GM12878 (cell line): Measurements from ENCODE around the gene TRAF2. TPM values are rescaled to one million over a fixed set of nuclear protein-coding genes. Genes with fewer than 3 reads are reported as not detected.
A peak's percentile ranks its signal among the peaks of the same experiment; 100 is the strongest.

ENCODE experiments used
- ATAC-seq: fragments of 200-7000 bp; cut with Tn5 transposase; 3 replicates; pipeline ENCODE4 v1.9.1; 2020; ENCODE audit warnings: mild to moderate bottlenecking, moderate library complexity
- BruUV-seq: library from RNA; stranded (reverse); fragments of 400-500 nt; replicated peaks from 2 replicates; lab custom pipeline; 2021; lab: Mats Ljungman, UMichigan
- CTCF ChIA-PET: fragments of 300-600 bp; sonication (Branson Sonifier 250); formaldehyde crosslinking; extraction: SDS; loops from one replicate; lab custom pipeline; 2021; ENCODE audit warnings: inconsistent platforms; lab: Yijun Ruan, JAX
- POLR2A ChIA-PET: fragments of 350-600 bp; formaldehyde crosslinking; extraction: SDS; loops from one replicate; lab custom pipeline; 2021; ENCODE audit warnings: inconsistent platforms; lab: Charles Lee
- RAD21 ChIA-PET: fragments of 300-600 bp; sonication (Branson Sonifier 250); formaldehyde crosslinking; loops from one replicate; lab custom pipeline; 2023; ENCODE audit warnings: antibody characterized with exemption; ENCODE audit not compliant: unreplicated experiment; lab: Charles Lee
- SMC1A ChIA-PET: fragments of 300-600 bp; sonication (Branson Sonifier 250); formaldehyde crosslinking; loops from one replicate; lab custom pipeline; 2023; ENCODE audit not compliant: unreplicated experiment, uncharacterized antibody; lab: Charles Lee
- DNase-seq: peaks from one replicate; pipeline ENCODE4 v3.0.0-alpha.2; 2011; ENCODE audit warnings: low read depth, low spot score
- FAIRE-seq: peaks from 3 replicates; lab custom pipeline; 2011; peaks lifted over from hg19 to GRCh38; lab: Jason Lieb, UNC
- H2AFZ ChIP-seq: 2 replicates; pipeline ENCODE4 v1.6.0; 2011; ENCODE audit warnings: low read depth, low read length, control low read depth; ENCODE audit not compliant: control insufficient read depth
- H3K27ac ChIP-seq: 2 replicates; pipeline ENCODE4 v1.5.1; 2011; ENCODE audit warnings: control low read depth; ENCODE audit not compliant: control insufficient read depth, insufficient read depth
- H3K27me3 ChIP-seq, 2 experiments: replicated peaks in 1 of 2; 2 replicates each; pipeline versions ENCODE4 v1.6.0 to v1.6.1; 2011; ENCODE audit warnings: low read length in 1 of 2; ENCODE audit not compliant: control insufficient read depth in 2 of 2, insufficient read depth in 2 of 2
- H3K36me3 ChIP-seq, 2 experiments: 2 replicates each; pipeline ENCODE4 v1.5.1; 2011; ENCODE audit warnings: low read length in 1 of 2; ENCODE audit not compliant: control insufficient read depth in 2 of 2, insufficient read depth in 2 of 2
- H3K4me1 ChIP-seq: 2 replicates; pipeline ENCODE4 v1.6.1; 2011; ENCODE audit warnings: mild to moderate bottlenecking, low read length, moderate library complexity, mixed read lengths; ENCODE audit not compliant: control insufficient read depth, insufficient read depth
- H3K4me2 ChIP-seq: 2 replicates; pipeline ENCODE4 v1.6.0; 2011; ENCODE audit warnings: control low read depth; ENCODE audit not compliant: control insufficient read depth, insufficient read depth
- H3K4me3 ChIP-seq: fragments of 200-600 bp; sonication (generic); 2 replicates; pipeline ENCODE4 v1.5.1; 2016
- H3K79me2 ChIP-seq: 2 replicates; pipeline ENCODE4 v1.6.0; 2011; ENCODE audit warnings: low read length; ENCODE audit not compliant: control insufficient read depth, insufficient read depth
- H3K9ac ChIP-seq: 2 replicates; pipeline ENCODE4 v1.8.0; 2011; ENCODE audit warnings: low read length, control low read depth, mixed read lengths; ENCODE audit not compliant: control insufficient read depth, insufficient read depth
- H3K9me3 ChIP-seq: replicated peaks from 3 replicates; pipeline ENCODE4 v1.5.1; 2011; ENCODE audit warnings: mild to moderate bottlenecking, low read length; ENCODE audit not compliant: control insufficient read depth, insufficient read depth
- H4K20me1 ChIP-seq: 2 replicates; pipeline ENCODE4 v1.6.0; 2011; ENCODE audit not compliant: control insufficient read depth, insufficient read depth
- ASH2L ChIP-seq: fragments of 300-600, 200-600 bp; sonication (generic); IDR thresholded peaks from 2 replicates; pipeline ENCODE4 v1.6.1; 2017; ENCODE audit warnings: low read depth, mild to moderate bottlenecking, borderline replicate concordance
- HDAC6 ChIP-seq: fragments of 200-600 bp; sonication (generic); IDR thresholded peaks from one replicate; pipeline ENCODE4 v1.8.0; 2017; ENCODE audit warnings: antibody characterized with exemption; ENCODE audit not compliant: unreplicated experiment
- KLF5 ChIP-seq: fragments of 450-650 bp; IDR thresholded peaks from 2 replicates; pipeline ENCODE4 v1.6.1; 2014; ENCODE audit warnings: mild to moderate bottlenecking; ENCODE audit not compliant: partially characterized antibody
- LARP7 ChIP-seq: fragments of 450-650 bp; IDR thresholded peaks from 2 replicates; pipeline ENCODE4 v1.6.1; 2017; ENCODE audit warnings: mild to moderate bottlenecking
- NFXL1 ChIP-seq: fragments of 450-650 bp; IDR thresholded peaks from 2 replicates; pipeline ENCODE4 v1.6.1; 2017; ENCODE audit warnings: antibody characterized with exemption, mild to moderate bottlenecking, borderline replicate concordance
- POLR2A ChIP-seq: IDR thresholded peaks from 2 replicates; pipeline ENCODE4 v1.6.1; 2011; ENCODE audit warnings: low read depth, mild to moderate bottlenecking, low read length
- SMAD1 ChIP-seq: fragments of 450-650 bp; IDR thresholded peaks from 2 replicates; pipeline ENCODE4 v1.6.1; 2018; ENCODE audit warnings: mild to moderate bottlenecking, low read depth; ENCODE audit not compliant: partially characterized antibody
- SMAD5 ChIP-seq: IDR thresholded peaks from 2 replicates; pipeline ENCODE4 v1.6.1; 2016; ENCODE audit warnings: antibody characterized with exemption, low read depth
- TCF7 ChIP-seq: IDR thresholded peaks from 2 replicates; pipeline ENCODE4 v1.6.1; 2014; ENCODE audit warnings: antibody characterized with exemption, borderline replicate concordance
- WGBS: methylation state at CpG from one replicate; pipeline ENCODE4 v1.1.6; 2016; ENCODE audit warnings: low lambda C conversion rate; ENCODE audit not compliant: insufficient replicate concordance, insufficient coverage; ENCODE audit errors: missing lambda C conversion rate; 5-methylcytosine and 5-hydroxymethylcytosine counted together
- in situ Hi-C: fragments of 300-500 bp; cut with MboI; formaldehyde crosslinking; loops from 9 replicates; pipeline ENCODE4 v1.14.3; 2018; ENCODE audit warnings: mixed read lengths
- intact Hi-C: fragments of 100-400 bp; cut with micrococcal nuclease; formaldehyde crosslinking; loops from one replicate; pipeline ENCODE4 v1.14.2; 2022; ENCODE audit not compliant: unreplicated experiment
- polyA plus RNA-seq, 11 experiments: library from polyadenylated mRNA; depleted of rRNA in 4 of 11; unstranded in 6 of 11; stranded (reverse) in 5 of 11; fragments of >200 nt; fragmentation: Nextera tagmentation in 4 of 11; fragmentation: Illumina TruSeq in 1 of 11; extraction: Ambion mirVana in 4 of 11; extraction: Trizol in 1 of 11; gene quantifications; 1 replicate in 1 of 11; 2 replicates in 10 of 11; pipeline versions ENCODE4 v1.2.1 to v1.2.3, GENCODE V29; 2011 to 2016; ENCODE audit warnings: inconsistent platforms in 2 of 11, missing spikeins in 2 of 11, low read depth in 1 of 11
- total RNA-seq, 4 experiments: library from RNA; depleted of rRNA in 3 of 4; stranded (reverse); fragments of >200 nt in 3 of 4; fragmentation: Illumina TruSeq in 1 of 4; extraction: Trizol in 1 of 4; gene quantifications; 2 replicates each; pipeline versions ENCODE4 v1.2.1 to v1.2.3, GENCODE V29; 2013 to 2021

TRAF2 gene
- total and polyA plus RNA-seq, 10 of the 15 experiments (the other 5 are each of a cell fraction or from before 2014, with no cell fraction given), result 0.34 to 39.5 (median 18.7) TPM

GRCh38 chr9:136857581-136858412, 28.5 kb upstream of the TRAF2 start:
- intact Hi-C loops, result no loop called here
- no peak overlapping the region for H2AFZ ChIP-seq
- TF ChIP-seq POLR2A (peak; percentile 60), LARP7 (no peak), HDAC6 (no peak), SMAD5 (no peak), ASH2L (no peak), TCF7 (no peak), SMAD1 (no peak)
- ATAC-seq (no peak), FAIRE-seq (no peak), DNase-seq (no peak)
- H3K27ac ChIP-seq, result no peak overlapping the region
- CTCF ChIA-PET, result no interaction called here
- BruUV-seq, result no TSS peak
- H3K79me2 ChIP-seq, result no peaks in the 10 kb centered on the region
- SMC1A ChIA-PET, result no interaction called here
- H3K9ac ChIP-seq, result no peak overlapping the region
- no peak overlapping the region for H3K4me3 ChIP-seq
- H3K27me3 ChIP-seq, result no peaks in the 10 kb centered on the region
- POLR2A ChIA-PET, result no interaction called here
- 85% methylated on average over 27 of the region's 29 CpGs for WGBS
- 0 out of 2 replicates have a peak, but pooled peaks cover 2% of the 10 kb centered on the region for H4K20me1 ChIP-seq
- RAD21 ChIA-PET, result interaction anchor here (0.6 kb wide), 1 partner anchor 21 kb away, joined by 3 read pairs; no protein-coding TSS in a partner anchor
- in situ Hi-C loops, result no loop called here
- no peaks in the 10 kb centered on the region for H3K9me3 ChIP-seq
- no peaks in the 10 kb centered on the region for H3K4me1 ChIP-seq
- peaks cover 0 to 8% of the 10 kb centered on the region in 2 experiments; a peak in 3 of 4 replicates for H3K36me3 ChIP-seq
- H3K4me2 ChIP-seq, result no peak overlapping the region

- intact Hi-C loops (no loop called here), in situ Hi-C loops (no loop called here)
- no TSS peak for BruUV-seq
- Histone ChIP-seq H2AFZ (no peak overlapping the region), H4K20me1 (0 out of 2 replicates have a peak, but pooled peaks cover 2% of the 10 kb centered on the region), H3K36me3 (peaks cover under 1 to 10% of the 10 kb centered on the region in 2 experiments; a peak in 3 of 4 replicates), H3K9ac (no peak overlapping the region), H3K27me3 (no peaks in the 10 kb centered on the region), H3K27ac (no peak overlapping the region), H3K4me1 (no peaks in the 10 kb centered on the region), H3K4me3 (no peak overlapping the region), H3K79me2 (peaks cover 2% of the 10 kb centered on the region; the same call in 1 of the 2 replicates), H3K9me3 (no peaks in the 10 kb centered on the region), H3K4me2 (no peak overlapping the region)
- SMC1A ChIA-PET, result no interaction called here
- RAD21 ChIA-PET, result no interaction called here
- TF ChIP-seq POLR2A (peak; percentile 2; the same call in 1 of the 2 replicates), NFXL1 (no peak), KLF5 (no peak)
- ATAC-seq (no peak), FAIRE-seq (no peak), DNase-seq (no peak)
- 93% methylated on average over 15 of the region's 15 CpGs for WGBS
- CTCF ChIA-PET, result no interaction called here
- POLR2A ChIA-PET, result no interaction called here
Measured at GRCh38 chr9:136858452-136858843, 27.9 kb upstream of the TRAF2 start.
